Measurements from ENCODE around the gene TXNDC16.

GRCh38 chr14:52583544-52583943 is 31.2 kb upstream of the TXNDC16 start:
- no peak for TF ChIP-seq CTCF (conservative IDR thresholded peaks at IDR 0.05; ENCODE audit: low read length)
- no peak for TF ChIP-seq EZH2phosphoT487 (IDR thresholded peaks at IDR 0.05; ENCODE audit: borderline replicate concordance, low read depth, low read length)

Data from OCI-LY7 (cell line).